ENCODE data around the gene CROT.

DNA sequence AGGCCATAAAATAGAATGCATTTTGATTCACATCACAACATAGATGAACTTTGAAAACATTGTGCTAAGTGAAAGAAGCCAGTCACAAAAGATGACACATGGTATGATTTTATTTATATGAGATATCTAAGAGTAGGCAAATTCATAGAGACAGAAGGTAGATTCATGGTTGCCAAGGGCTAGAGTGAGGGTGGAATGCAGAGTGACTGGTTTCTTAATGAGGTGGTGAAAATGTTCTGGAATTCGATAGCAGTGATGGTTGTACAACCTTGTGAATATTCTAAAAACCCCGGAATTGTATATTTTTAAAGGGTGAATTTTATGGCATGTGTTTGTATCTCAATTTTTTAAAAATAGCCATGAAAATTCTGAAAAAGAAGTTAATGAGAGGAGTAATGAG is 87.1 kb downstream of the CROT start:
- TF ChIP-seq, protein P1, sequence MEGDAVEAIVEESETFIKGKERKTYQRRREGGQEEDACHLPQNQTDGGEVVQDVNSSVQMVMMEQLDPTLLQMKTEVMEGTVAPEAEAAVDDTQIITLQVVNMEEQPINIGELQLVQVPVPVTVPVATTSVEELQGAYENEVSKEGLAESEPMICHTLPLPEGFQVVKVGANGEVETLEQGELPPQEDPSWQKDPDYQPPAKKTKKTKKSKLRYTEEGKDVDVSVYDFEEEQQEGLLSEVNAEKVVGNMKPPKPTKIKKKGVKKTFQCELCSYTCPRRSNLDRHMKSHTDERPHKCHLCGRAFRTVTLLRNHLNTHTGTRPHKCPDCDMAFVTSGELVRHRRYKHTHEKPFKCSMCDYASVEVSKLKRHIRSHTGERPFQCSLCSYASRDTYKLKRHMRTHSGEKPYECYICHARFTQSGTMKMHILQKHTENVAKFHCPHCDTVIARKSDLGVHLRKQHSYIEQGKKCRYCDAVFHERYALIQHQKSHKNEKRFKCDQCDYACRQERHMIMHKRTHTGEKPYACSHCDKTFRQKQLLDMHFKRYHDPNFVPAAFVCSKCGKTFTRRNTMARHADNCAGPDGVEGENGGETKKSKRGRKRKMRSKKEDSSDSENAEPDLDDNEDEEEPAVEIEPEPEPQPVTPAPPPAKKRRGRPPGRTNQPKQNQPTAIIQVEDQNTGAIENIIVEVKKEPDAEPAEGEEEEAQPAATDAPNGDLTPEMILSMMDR (IDR thresholded peaks at IDR 0.05) = no peak
- no peak for TF ChIP-seq POLR2A (IDR thresholded peaks at IDR 0.05)
